ENCODE data around the gene HIRIP3. TPM values are rescaled to one million over a fixed set of nuclear protein-coding genes. Genes with fewer than 3 reads are reported as not detected.

HIRIP3 gene
- total RNA-seq, 1 experiment from 2014 or later: 18.9 TPM

- TF ChIP-seq, protein P1, sequence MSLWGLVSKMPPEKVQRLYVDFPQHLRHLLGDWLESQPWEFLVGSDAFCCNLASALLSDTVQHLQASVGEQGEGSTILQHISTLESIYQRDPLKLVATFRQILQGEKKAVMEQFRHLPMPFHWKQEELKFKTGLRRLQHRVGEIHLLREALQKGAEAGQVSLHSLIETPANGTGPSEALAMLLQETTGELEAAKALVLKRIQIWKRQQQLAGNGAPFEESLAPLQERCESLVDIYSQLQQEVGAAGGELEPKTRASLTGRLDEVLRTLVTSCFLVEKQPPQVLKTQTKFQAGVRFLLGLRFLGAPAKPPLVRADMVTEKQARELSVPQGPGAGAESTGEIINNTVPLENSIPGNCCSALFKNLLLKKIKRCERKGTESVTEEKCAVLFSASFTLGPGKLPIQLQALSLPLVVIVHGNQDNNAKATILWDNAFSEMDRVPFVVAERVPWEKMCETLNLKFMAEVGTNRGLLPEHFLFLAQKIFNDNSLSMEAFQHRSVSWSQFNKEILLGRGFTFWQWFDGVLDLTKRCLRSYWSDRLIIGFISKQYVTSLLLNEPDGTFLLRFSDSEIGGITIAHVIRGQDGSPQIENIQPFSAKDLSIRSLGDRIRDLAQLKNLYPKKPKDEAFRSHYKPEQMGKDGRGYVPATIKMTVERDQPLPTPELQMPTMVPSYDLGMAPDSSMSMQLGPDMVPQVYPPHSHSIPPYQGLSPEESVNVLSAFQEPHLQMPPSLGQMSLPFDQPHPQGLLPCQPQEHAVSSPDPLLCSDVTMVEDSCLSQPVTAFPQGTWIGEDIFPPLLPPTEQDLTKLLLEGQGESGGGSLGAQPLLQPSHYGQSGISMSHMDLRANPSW (CRISPR knock-in tag; conservative IDR thresholded peaks at IDR 0.05; ENCODE audit: low read depth): no peak
- TF ChIP-seq MXD4 (CRISPR knock-in tag; IDR thresholded peaks at IDR 0.05; ENCODE audit: borderline replicate concordance) (no peak), TEAD1 (CRISPR knock-in tag; IDR thresholded peaks at IDR 0.05) (peak; percentile 78), JUN (CRISPR knock-in tag; IDR thresholded peaks at IDR 0.05) (peak; percentile 16; the same call in 1 of the 2 replicates), FOXP1 (CRISPR knock-in tag; IDR thresholded peaks at IDR 0.05; ENCODE audit: borderline replicate concordance) (peak; percentile 51; the same call in 1 of the 2 replicates), TCF7 (CRISPR knock-in tag; IDR thresholded peaks at IDR 0.05; ENCODE audit: low read depth) (no peak), ZNF396 (CRISPR knock-in tag; IDR thresholded peaks at IDR 0.05; ENCODE audit: borderline replicate concordance) (no peak), ZNF423 (CRISPR knock-in tag; IDR thresholded peaks at IDR 0.05) (no peak), FOXP4 (CRISPR knock-in tag; IDR thresholded peaks at IDR 0.05) (no peak), HMGA2 (CRISPR knock-in tag; IDR thresholded peaks at IDR 0.05) (no peak), SMAD4 (CRISPR knock-in tag; IDR thresholded peaks at IDR 0.05) (no peak), EMX1 (CRISPR knock-in tag; IDR thresholded peaks at IDR 0.05) (no peak), ZNF671 (CRISPR knock-in tag; IDR thresholded peaks at IDR 0.05) (no peak), GABPB1 (CRISPR knock-in tag; IDR thresholded peaks at IDR 0.05) (no peak), ZNF317 (CRISPR knock-in tag; IDR thresholded peaks at IDR 0.05; ENCODE audit: borderline replicate concordance, low read depth) (0 out of 2 replicates have a peak, but pooled peaks have one; percentile 42), CTCF (IDR thresholded peaks at IDR 0.05) (no peak), SOX15 (CRISPR knock-in tag; IDR thresholded peaks at IDR 0.05) (no peak), MYBL2 (CRISPR knock-in tag; IDR thresholded peaks at IDR 0.05) (peak; percentile 70; the same call in 1 of the 2 replicates), ZNF281 (CRISPR knock-in tag; IDR thresholded peaks at IDR 0.05) (peak; percentile 72), KAT7 (CRISPR knock-in tag; IDR thresholded peaks at IDR 0.05; ENCODE audit: borderline replicate concordance) (no peak)
- TF ChIP-seq, protein P2, sequence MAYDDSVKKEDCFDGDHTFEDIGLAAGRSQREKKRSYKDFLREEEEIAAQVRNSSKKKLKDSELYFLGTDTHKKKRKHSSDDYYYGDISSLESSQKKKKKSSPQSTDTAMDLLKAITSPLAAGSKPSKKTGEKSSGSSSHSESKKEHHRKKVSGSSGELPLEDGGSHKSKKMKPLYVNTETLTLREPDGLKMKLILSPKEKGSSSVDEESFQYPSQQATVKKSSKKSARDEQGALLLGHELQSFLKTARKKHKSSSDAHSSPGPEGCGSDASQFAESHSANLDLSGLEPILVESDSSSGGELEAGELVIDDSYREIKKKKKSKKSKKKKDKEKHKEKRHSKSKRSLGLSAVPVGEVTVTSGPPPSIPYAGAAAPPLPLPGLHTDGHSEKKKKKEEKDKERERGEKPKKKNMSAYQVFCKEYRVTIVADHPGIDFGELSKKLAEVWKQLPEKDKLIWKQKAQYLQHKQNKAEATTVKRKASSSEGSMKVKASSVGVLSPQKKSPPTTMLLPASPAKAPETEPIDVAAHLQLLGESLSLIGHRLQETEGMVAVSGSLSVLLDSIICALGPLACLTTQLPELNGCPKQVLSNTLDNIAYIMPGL (CRISPR knock-in tag; IDR thresholded peaks at IDR 0.05): no peak
- TF ChIP-seq, protein P3, sequence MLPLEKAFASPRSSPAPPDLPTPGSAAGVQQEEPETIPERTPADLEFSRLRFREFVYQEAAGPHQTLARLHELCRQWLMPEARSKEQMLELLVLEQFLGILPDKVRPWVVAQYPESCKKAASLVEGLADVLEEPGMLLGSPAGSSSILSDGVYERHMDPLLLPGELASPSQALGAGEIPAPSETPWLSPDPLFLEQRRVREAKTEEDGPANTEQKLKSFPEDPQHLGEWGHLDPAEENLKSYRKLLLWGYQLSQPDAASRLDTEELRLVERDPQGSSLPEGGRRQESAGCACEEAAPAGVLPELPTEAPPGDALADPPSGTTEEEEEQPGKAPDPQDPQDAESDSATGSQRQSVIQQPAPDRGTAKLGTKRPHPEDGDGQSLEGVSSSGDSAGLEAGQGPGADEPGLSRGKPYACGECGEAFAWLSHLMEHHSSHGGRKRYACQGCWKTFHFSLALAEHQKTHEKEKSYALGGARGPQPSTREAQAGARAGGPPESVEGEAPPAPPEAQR (CRISPR knock-in tag; IDR thresholded peaks at IDR 0.05): no peak
- TF ChIP-seq, protein P4, sequence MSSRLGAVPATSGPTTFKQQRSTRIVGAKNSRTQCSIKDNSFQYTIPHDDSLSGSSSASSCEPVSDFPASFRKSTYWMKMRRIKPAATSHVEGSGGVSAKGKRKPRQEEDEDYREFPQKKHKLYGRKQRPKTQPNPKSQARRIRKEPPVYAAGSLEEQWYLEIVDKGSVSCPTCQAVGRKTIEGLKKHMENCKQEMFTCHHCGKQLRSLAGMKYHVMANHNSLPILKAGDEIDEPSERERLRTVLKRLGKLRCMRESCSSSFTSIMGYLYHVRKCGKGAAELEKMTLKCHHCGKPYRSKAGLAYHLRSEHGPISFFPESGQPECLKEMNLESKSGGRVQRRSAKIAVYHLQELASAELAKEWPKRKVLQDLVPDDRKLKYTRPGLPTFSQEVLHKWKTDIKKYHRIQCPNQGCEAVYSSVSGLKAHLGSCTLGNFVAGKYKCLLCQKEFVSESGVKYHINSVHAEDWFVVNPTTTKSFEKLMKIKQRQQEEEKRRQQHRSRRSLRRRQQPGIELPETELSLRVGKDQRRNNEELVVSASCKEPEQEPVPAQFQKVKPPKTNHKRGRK (CRISPR knock-in tag; IDR thresholded peaks at IDR 0.05; ENCODE audit: borderline replicate concordance): no peak
- TF ChIP-seq, protein P5, sequence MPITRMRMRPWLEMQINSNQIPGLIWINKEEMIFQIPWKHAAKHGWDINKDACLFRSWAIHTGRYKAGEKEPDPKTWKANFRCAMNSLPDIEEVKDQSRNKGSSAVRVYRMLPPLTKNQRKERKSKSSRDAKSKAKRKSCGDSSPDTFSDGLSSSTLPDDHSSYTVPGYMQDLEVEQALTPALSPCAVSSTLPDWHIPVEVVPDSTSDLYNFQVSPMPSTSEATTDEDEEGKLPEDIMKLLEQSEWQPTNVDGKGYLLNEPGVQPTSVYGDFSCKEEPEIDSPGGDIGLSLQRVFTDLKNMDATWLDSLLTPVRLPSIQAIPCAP (CRISPR knock-in tag; IDR thresholded peaks at IDR 0.05): no peak; the same call in 1 of the 2 replicates
These were observed at the start of gene HIRIP3 (continued) for GRCh38 chr16:29995324-29995910.

Measured in WTC11 (cell line).